Tibial nerve (tissue), 3 donors: ENCODE results near the gene ASCL2.

Experiments used
- POLR2A ChIP-seq, 2 donors: fragments of 450-650 bp; IDR thresholded peaks; one replicate each; pipeline ENCODE4 v1.6.1; 2017; ENCODE audit warnings: antibody characterized with exemption in 2 of 2, mild to moderate bottlenecking in 2 of 2, moderate library complexity in 2 of 2
- TF ChIP-seq, protein P1 (sequence below), 5 experiments: fragments of 200-600 bp in 3 of 5; fragments of 450-650 bp in 2 of 5; sonication (generic) in 3 of 5; IDR thresholded peaks; one replicate each; pipeline ENCODE4 v1.5.1; 2016 to 2019; ENCODE audit warnings: antibody characterized with exemption in 5 of 5, mild to moderate bottlenecking in 3 of 5, moderate library complexity in 2 of 5

DNA sequence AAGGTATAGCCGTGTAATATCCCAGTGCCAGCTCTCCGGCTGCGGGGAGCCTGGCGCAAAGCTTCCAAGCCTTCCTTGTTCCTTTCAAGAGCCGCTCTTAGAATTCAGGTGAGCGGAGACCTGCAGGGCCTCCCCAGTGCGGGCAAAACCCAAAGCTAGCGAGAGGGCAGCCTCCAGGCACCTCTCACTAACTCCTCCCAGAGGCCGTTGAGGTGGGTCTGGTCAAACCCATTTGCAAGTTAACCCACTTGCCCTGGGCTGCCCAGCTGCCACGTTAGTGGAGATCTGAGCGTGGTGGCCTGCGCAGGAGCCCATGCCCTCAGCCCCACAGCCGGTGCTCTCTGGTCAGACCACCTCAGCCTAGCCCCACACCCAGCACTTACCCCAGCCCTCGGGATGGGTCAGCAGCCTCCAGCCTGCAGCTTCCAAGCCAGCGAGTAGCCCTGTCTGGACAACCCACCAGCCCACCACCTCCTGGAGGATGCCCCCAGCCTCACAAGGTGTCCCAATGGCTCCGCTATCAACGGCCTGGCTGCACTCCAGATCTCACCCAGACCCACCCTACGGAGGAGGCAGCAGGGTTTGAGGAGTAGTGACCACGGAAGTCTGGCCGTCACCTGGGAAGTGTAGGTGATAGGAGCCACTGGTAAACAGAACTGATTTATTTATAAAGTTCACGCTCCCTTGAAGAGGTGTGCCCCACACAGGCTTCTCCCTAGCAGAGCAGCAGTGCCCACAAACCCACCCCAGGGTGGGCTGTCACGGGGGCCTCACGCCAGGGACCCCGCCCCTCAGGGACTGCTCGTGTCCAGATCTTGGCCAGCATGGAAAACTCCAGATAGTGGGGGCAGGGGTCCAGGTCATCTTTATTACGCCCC, 2.3 kb downstream of the ASCL2 start:
- TF ChIP-seq, protein P1, sequence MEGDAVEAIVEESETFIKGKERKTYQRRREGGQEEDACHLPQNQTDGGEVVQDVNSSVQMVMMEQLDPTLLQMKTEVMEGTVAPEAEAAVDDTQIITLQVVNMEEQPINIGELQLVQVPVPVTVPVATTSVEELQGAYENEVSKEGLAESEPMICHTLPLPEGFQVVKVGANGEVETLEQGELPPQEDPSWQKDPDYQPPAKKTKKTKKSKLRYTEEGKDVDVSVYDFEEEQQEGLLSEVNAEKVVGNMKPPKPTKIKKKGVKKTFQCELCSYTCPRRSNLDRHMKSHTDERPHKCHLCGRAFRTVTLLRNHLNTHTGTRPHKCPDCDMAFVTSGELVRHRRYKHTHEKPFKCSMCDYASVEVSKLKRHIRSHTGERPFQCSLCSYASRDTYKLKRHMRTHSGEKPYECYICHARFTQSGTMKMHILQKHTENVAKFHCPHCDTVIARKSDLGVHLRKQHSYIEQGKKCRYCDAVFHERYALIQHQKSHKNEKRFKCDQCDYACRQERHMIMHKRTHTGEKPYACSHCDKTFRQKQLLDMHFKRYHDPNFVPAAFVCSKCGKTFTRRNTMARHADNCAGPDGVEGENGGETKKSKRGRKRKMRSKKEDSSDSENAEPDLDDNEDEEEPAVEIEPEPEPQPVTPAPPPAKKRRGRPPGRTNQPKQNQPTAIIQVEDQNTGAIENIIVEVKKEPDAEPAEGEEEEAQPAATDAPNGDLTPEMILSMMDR (IDR thresholded peaks at IDR 0.05): no peak
- TF ChIP-seq POLR2A (IDR thresholded peaks at IDR 0.05): no peak
